AG10803 (cell line): ENCODE measurements around the gene GPX4.
A peak's percentile ranks its signal among the peaks of the same experiment; 100 is the strongest.

Source experiments
- DNase-seq: peaks from one replicate; pipeline ENCODE4 v3.0.0; 2010; ENCODE audit warnings: low read depth
- H3K4me3 ChIP-seq: 2 replicates; pipeline ENCODE4 v1.5.1; 2011; ENCODE audit warnings: mild to moderate bottlenecking, low read length, control low read depth
- TF ChIP-seq, protein P1 (sequence below): conservative IDR thresholded peaks from 2 replicates; pipeline ENCODE4 v1.5.1; 2011; ENCODE audit warnings: mild to moderate bottlenecking, low read length, control low read depth, inconsistent platforms

GPX4 gene

DNA sequence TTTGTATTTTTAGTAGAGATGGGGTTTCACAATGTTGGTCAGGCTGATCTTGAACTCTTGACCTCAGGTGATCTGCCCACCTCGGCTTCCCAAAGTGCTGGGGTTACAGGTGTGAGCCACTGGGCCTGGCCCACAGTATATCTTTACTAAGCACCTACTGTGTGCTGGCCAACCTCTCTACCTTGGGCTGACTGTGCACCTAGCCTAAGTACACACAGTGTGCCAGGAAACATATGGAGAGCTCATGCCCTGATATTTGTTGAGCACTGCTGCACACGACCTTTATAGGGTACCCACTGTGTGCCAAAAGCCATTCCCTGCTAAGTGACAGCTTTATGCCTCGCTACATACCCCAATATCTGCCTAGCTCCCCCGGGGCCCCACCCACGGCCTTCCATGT lies 43.1 kb upstream of the GPX4 start:
- DNase-seq = no peak
- TF ChIP-seq, protein P1, sequence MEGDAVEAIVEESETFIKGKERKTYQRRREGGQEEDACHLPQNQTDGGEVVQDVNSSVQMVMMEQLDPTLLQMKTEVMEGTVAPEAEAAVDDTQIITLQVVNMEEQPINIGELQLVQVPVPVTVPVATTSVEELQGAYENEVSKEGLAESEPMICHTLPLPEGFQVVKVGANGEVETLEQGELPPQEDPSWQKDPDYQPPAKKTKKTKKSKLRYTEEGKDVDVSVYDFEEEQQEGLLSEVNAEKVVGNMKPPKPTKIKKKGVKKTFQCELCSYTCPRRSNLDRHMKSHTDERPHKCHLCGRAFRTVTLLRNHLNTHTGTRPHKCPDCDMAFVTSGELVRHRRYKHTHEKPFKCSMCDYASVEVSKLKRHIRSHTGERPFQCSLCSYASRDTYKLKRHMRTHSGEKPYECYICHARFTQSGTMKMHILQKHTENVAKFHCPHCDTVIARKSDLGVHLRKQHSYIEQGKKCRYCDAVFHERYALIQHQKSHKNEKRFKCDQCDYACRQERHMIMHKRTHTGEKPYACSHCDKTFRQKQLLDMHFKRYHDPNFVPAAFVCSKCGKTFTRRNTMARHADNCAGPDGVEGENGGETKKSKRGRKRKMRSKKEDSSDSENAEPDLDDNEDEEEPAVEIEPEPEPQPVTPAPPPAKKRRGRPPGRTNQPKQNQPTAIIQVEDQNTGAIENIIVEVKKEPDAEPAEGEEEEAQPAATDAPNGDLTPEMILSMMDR = no peak
- H3K4me3 ChIP-seq = no peak overlapping the region

GRCh38 chr19:1061987-1062386 lies 41.8 kb upstream of the GPX4 start:
- DNase-seq = no peak
- TF ChIP-seq, protein P1 = no peak
- no peak overlapping the region for H3K4me3 ChIP-seq

GRCh38 chr19:1062387-1063029 lies 41.3 kb upstream of the GPX4 start:
- TF ChIP-seq, protein P1 = no peak
- H3K4me3 ChIP-seq = no peak overlapping the region
- DNase-seq = no peak

- no peak for DNase-seq
- no peak overlapping the region for H3K4me3 ChIP-seq
- TF ChIP-seq, protein P1 = no peak
Observed at GRCh38 chr19:1063030-1063908, 40.5 kb upstream of the GPX4 start.

DNA sequence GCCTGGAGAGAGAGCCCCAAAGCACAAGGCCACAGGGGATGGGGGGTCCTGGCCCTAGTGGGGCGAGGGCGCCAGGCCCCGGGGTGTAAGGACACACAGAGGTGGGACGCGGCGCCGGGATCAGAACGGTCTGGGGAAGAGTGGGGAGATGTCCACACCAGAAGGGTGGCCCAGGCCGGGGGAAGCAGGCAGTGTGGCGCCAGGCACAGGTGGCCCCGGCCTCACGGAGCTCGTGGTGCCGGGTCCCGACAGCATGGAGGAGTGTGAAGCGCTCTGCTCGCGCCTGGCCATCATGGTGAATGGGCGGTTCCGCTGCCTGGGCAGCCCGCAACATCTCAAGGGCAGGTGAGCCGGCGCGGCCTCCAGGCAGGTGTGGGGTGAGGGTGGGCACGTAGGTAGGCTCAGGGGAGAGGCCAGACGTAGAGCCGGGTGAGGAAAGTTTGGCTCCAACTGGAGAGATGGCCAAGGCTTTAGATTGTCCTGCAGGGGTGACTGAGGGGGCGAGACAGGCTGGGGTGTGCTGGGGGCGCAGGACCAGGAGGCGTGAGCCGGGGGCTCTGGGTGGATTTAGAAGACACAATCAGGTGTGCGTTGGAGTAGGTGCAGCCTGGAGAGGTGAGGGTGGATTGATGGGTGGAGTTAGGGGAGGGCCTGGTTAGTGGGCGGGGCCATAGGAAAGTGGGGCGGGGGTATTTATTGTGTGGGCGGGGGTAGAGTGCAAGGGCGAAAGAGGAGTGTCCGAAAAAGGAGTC lies 39.7 kb upstream of the GPX4 start:
- no peak overlapping the region for H3K4me3 ChIP-seq
- DNase-seq = no peak
- TF ChIP-seq, protein P1 = no peak

DNA sequence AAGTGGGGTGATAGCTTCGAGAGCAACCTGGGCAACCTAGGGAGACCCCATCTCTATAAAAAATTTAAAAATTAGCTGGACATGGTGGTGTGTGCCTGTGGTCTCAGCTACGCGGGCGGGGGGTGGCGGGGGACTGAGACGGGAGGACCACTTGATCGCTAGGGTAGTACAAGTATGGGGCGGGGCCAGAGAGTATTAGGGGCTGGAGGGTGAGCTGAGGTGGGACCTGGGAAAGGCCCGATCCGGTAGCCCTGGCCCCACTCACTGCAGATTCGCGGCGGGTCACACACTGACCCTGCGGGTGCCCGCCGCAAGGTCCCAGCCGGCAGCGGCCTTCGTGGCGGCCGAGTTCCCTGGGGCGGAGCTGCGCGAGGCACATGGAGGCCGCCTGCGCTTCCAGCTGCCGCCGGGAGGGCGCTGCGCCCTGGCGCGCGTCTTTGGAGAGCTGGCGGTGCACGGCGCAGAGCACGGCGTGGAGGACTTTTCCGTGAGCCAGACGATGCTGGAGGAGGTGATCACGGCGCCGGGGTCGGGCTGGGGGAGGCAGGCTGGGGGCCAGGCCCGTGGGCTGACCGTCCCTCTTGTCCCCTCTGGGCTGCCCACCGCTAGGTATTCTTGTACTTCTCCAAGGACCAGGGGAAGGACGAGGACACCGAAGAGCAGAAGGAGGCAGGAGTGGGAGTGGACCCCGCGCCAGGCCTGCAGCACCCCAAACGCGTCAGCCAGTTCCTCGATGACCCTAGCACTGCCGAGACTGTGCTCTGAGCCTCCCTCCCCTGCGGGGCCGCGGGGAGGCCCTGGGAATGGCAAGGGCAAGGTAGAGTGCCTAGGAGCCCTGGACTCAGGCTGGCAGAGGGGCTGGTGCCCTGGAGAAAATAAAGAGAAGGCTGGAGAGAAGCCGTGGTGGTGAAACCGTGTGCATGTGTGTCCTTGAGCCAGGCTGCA lies 38.9 kb upstream of the GPX4 start:
- H3K4me3 ChIP-seq = no peak overlapping the region
- TF ChIP-seq, protein P1 = peak; percentile 49

More for the DNA sequence above, 38.9 kb upstream of the GPX4 start:
- DNase-seq = peak; percentile 54
